RWPE2 (cell line): ENCODE data around the gene MYL5.

Experiments
- ATAC-seq: fragments of 200-7000 bp; cut with Tn5 transposase; 3 replicates; pipeline ENCODE4 v1.9.1; 2021; ENCODE audit warnings: low read depth
- DNase-seq: peaks from one replicate; pipeline ENCODE4 v3.0.0-alpha.2; 2020; ENCODE audit warnings: low spot score
- H3K27ac ChIP-seq: fragments of 450-650 bp; 2 replicates; pipeline ENCODE4 v1.5.1; 2017; ENCODE audit warnings: mild to moderate bottlenecking; ENCODE audit not compliant: poor library complexity, severe bottlenecking
- H3K27me3 ChIP-seq: fragments of 250-450 bp; sonication (Bioruptor Pico); 2 replicates; pipeline ENCODE4 v1.5.1; 2021; ENCODE audit warnings: mild to moderate bottlenecking, moderate library complexity; ENCODE audit not compliant: insufficient read depth, poor library complexity, severe bottlenecking
- H3K36me3 ChIP-seq: fragments of 250-450 bp; sonication (Bioruptor Pico); 2 replicates; pipeline ENCODE4 v1.5.1; 2020; ENCODE audit warnings: low read depth, mild to moderate bottlenecking, moderate library complexity
- H3K4me1 ChIP-seq: fragments of 250-450 bp; sonication (Bioruptor Pico); 2 replicates; pipeline ENCODE4 v1.5.1; 2021; ENCODE audit warnings: mild to moderate bottlenecking, moderate library complexity; ENCODE audit not compliant: insufficient read depth, poor library complexity, severe bottlenecking
- H3K4me3 ChIP-seq: fragments of 250-450 bp; sonication (Bioruptor Pico); 2 replicates; pipeline ENCODE4 v1.5.1; 2021; ENCODE audit warnings: mild to moderate bottlenecking, moderate library complexity; ENCODE audit not compliant: severe bottlenecking
- H3K9me3 ChIP-seq: fragments of 250-450 bp; sonication (Bioruptor Pico); 2 replicates; pipeline ENCODE4 v1.5.1; 2021; ENCODE audit warnings: mild to moderate bottlenecking, moderate library complexity; ENCODE audit not compliant: severe bottlenecking
- CTCF ChIP-seq: fragments of 450-650 bp; IDR thresholded peaks from one replicate; pipeline ENCODE4 v1.5.1; 2017; ENCODE audit warnings: mild to moderate bottlenecking, moderate library complexity; ENCODE audit not compliant: poor library complexity, severe bottlenecking

Gene MYL5

GRCh38 chr4:682490-683172 lies 8.3 kb downstream of the MYL5 start:
- H3K9me3 ChIP-seq, result no peaks in the 10 kb centered on the region
- H3K4me1 ChIP-seq, result peaks cover 18% of the 10 kb centered on the region
- no peaks in the 10 kb centered on the region for H3K27me3 ChIP-seq
- H3K36me3 ChIP-seq, result no peaks in the 10 kb centered on the region
- no peak for TF ChIP-seq CTCF
- DNase-seq, result peak; percentile 47
- ATAC-seq, result no peak
- H3K27ac ChIP-seq, result no peak overlapping the region
- H3K4me3 ChIP-seq, result no peak overlapping the region

GRCh38 chr4:683247-683897 lies 9.0 kb downstream of the MYL5 start:
- TF ChIP-seq CTCF, result no peak
- Histone ChIP-seq H3K36me3 (no peaks in the 10 kb centered on the region), H3K27me3 (no peaks in the 10 kb centered on the region), H3K27ac (no peak overlapping the region), H3K4me1 (peaks cover 15% of the 10 kb centered on the region), H3K9me3 (no peaks in the 10 kb centered on the region), H3K4me3 (no peak overlapping the region)
- DNase-seq (no peak), ATAC-seq (no peak)

GRCh38 chr4:683982-684622 lies 9.8 kb downstream of the MYL5 start:
- Histone ChIP-seq H3K36me3 (no peaks in the 10 kb centered on the region), H3K4me3 (no peak overlapping the region), H3K9me3 (no peaks in the 10 kb centered on the region), H3K4me1 (peaks cover 12% of the 10 kb centered on the region), H3K27ac (no peak overlapping the region), H3K27me3 (no peaks in the 10 kb centered on the region)
- peak; percentile 17; the same call in 1 of the 3 replicates for ATAC-seq
- peak; percentile 65 for TF ChIP-seq CTCF
- DNase-seq, result no peak

- no peaks in the 10 kb centered on the region for H3K9me3 ChIP-seq
- H3K27ac ChIP-seq, result no peak overlapping the region
- H3K36me3 ChIP-seq, result no peaks in the 10 kb centered on the region
- no peak overlapping the region for H3K4me3 ChIP-seq
- DNase-seq (peak; percentile 68), ATAC-seq (no peak)
- TF ChIP-seq CTCF, result no peak
- H3K4me1 ChIP-seq, result peaks cover 12% of the 10 kb centered on the region
- no peaks in the 10 kb centered on the region for H3K27me3 ChIP-seq
Observed at GRCh38 chr4:684623-685327, 10.4 kb downstream of the MYL5 start.
